Left kidney (tissue), 8 donors: ENCODE measurements around the gene PLEKHO2. TPM values are rescaled to one million over a fixed set of nuclear protein-coding genes. Genes with fewer than 3 reads are reported as not detected.
"Not testable (repeated sequence)": the region's sequence is repeated elsewhere in the genome, so short reads cannot be mapped to it uniquely, and the experiment has no call there.

Experiments
- DNase-seq: peaks from one replicate; pipeline ENCODE4 v3.0.0-alpha.2; 2013
- long read RNA-seq, 8 donors: transcript quantifications; one replicate each; lab custom pipeline, GENCODE V29; 2026
- polyA plus RNA-seq: library from polyadenylated mRNA; unstranded; fragments of 120-200 nt; gene quantifications from one replicate; pipeline ENCODE4 v1.2.1, GENCODE V29; 2013; ENCODE audit not compliant: insufficient read length

PLEKHO2 gene
- 15.5 TPM for polyA plus RNA-seq
- long read RNA-seq, donor 1, transcript PLEKHO2-201 (6 exons, 3,720 nt), result major isoform, 6 of 12 reads
- long read RNA-seq, donor 1, partial matches to known transcripts, result 6 of 12 reads
- long read RNA-seq, donor 1, other reads (novel, unspliced or antisense), result 0 of 12 reads
- long read RNA-seq, donor 2, transcript PLEKHO2-201 (6 exons, 3,720 nt), result major isoform, 6 of 18 reads
- long read RNA-seq, donor 2, partial matches to known transcripts, result 12 of 18 reads
- long read RNA-seq, donor 2, other reads (novel, unspliced or antisense), result 0 of 18 reads
- long read RNA-seq, donor 3, transcript PLEKHO2-201 (6 exons, 3,720 nt), result major isoform, 6 of 6 reads
- long read RNA-seq, donor 3, partial matches to known transcripts, result 0 of 6 reads
- long read RNA-seq, donor 3, other reads (novel, unspliced or antisense), result 0 of 6 reads
- long read RNA-seq, donor 4, result 0 reads
- long read RNA-seq, donor 5, partial matches to known transcripts, result 0 of 3 reads
- long read RNA-seq, donor 5, other reads (novel, unspliced or antisense), result 0 of 3 reads
- long read RNA-seq, donor 6, transcript PLEKHO2-201 (6 exons, 3,720 nt), result major isoform, 5 of 5 reads
- long read RNA-seq, donor 6, partial matches to known transcripts, result 0 of 5 reads
- long read RNA-seq, donor 6, other reads (novel, unspliced or antisense), result 0 of 5 reads
- long read RNA-seq, donor 7, transcript PLEKHO2-201 (6 exons, 3,720 nt), result major isoform, 7 of 12 reads
- long read RNA-seq, donor 7, partial matches to known transcripts, result 5 of 12 reads
- long read RNA-seq, donor 7, other reads (novel, unspliced or antisense), result 0 of 12 reads
- long read RNA-seq, donor 8, partial matches to known transcripts, result 0 of 1 reads
- long read RNA-seq, donor 8, other reads (novel, unspliced or antisense), result 0 of 1 reads

GRCh38 chr15:64841344-64842095 lies at the start of gene PLEKHO2:
TSS of gene PLEKHO2 (plus strand) at chr15:64841915. CDS start at chr15:64842017, 102 bp downstream.
- DNase-seq, result peak; percentile 96

- DNase-seq, result no peak
These were observed 49.4 kb upstream of the PLEKHO2 start for GRCh38 chr15:64792282-64792681.

- not testable (repeated sequence) for DNase-seq
These were observed 46.4 kb upstream of the PLEKHO2 start for GRCh38 chr15:64795299-64795698.

GRCh38 chr15:64795921-64796320 lies 45.8 kb upstream of the PLEKHO2 start:
- not testable (repeated sequence) for DNase-seq

GRCh38 chr15:64798905-64799304 lies 42.8 kb upstream of the PLEKHO2 start:
- DNase-seq, result not testable (repeated sequence)

- DNase-seq, result no peak
These were observed 41.2 kb upstream of the PLEKHO2 start for GRCh38 chr15:64800476-64800875.

GRCh38 chr15:64803526-64803925 lies 38.2 kb upstream of the PLEKHO2 start:
- DNase-seq, result no peak

- DNase-seq, result no peak
These were observed 37.1 kb upstream of the PLEKHO2 start for GRCh38 chr15:64804619-64805018.

GRCh38 chr15:64806509-64806908 lies 35.2 kb upstream of the PLEKHO2 start:
- no peak for DNase-seq

GRCh38 chr15:64807051-64807749 lies 34.5 kb upstream of the PLEKHO2 start:
- DNase-seq, result no peak

GRCh38 chr15:64807751-64808222 lies 33.9 kb upstream of the PLEKHO2 start:
- peak; percentile 29 for DNase-seq

- DNase-seq, result no peak
These were observed 32.8 kb upstream of the PLEKHO2 start for GRCh38 chr15:64808785-64809453.

- peak; percentile 80 for DNase-seq
These were observed 31.8 kb upstream of the PLEKHO2 start for GRCh38 chr15:64809649-64810496.

GRCh38 chr15:64810497-64811326 lies 31.0 kb upstream of the PLEKHO2 start:
- no peak for DNase-seq

GRCh38 chr15:64813075-64813474 lies 28.6 kb upstream of the PLEKHO2 start:
- no peak for DNase-seq

GRCh38 chr15:64814283-64814682 lies 27.4 kb upstream of the PLEKHO2 start:
- DNase-seq, result not testable (repeated sequence)

GRCh38 chr15:64814965-64815364 lies 26.8 kb upstream of the PLEKHO2 start:
- not testable (repeated sequence) for DNase-seq

- DNase-seq, result no peak
These were observed 25.3 kb upstream of the PLEKHO2 start for GRCh38 chr15:64816452-64816851.

- DNase-seq, result no peak
These were observed 16.7 kb upstream of the PLEKHO2 start for GRCh38 chr15:64824929-64825430.
